ENCODE results near the gene ERMP1.
"Not testable (repeated sequence)": the region's sequence is repeated elsewhere in the genome, so short reads cannot be mapped to it uniquely, and the experiment has no call there.

Gene ERMP1

GRCh38 chr9:5818424-5819142 is 14.3 kb downstream of the ERMP1 start:
- DNase-seq: no peak

GRCh38 chr9:5817862-5818261 is 15.1 kb downstream of the ERMP1 start:
- no peak for DNase-seq

GRCh38 chr9:5815461-5815860 is 17.5 kb downstream of the ERMP1 start:
- no peak for DNase-seq

- DNase-seq: no peak
Observed at GRCh38 chr9:5813824-5814223, 19.1 kb downstream of the ERMP1 start.

GRCh38 chr9:5811751-5812150 is 21.2 kb downstream of the ERMP1 start:
- no peak for DNase-seq

- DNase-seq: no peak
Observed at GRCh38 chr9:5805478-5805877, 27.4 kb downstream of the ERMP1 start.

- DNase-seq: no peak
Observed at GRCh38 chr9:5801739-5802113, 31.2 kb downstream of the ERMP1 start.

GRCh38 chr9:5800969-5801738 is 31.8 kb downstream of the ERMP1 start:
- DNase-seq: no peak

GRCh38 chr9:5800378-5800777 is 32.5 kb downstream of the ERMP1 start:
- DNase-seq: not testable (repeated sequence)

GRCh38 chr9:5799314-5799713 is 33.6 kb downstream of the ERMP1 start:
- DNase-seq: no peak

GRCh38 chr9:5798581-5798980 is 34.3 kb downstream of the ERMP1 start:
- no peak for DNase-seq

GRCh38 chr9:5796298-5796697 is 36.6 kb downstream of the ERMP1 start:
- DNase-seq: no peak

GRCh38 chr9:5793812-5794211 is 39.1 kb downstream of the ERMP1 start:
- DNase-seq: no peak

- DNase-seq: no peak
Observed at GRCh38 chr9:5791870-5792269, 41.0 kb downstream of the ERMP1 start.

GRCh38 chr9:5790923-5791322 is 42.0 kb downstream of the ERMP1 start:
- no peak for DNase-seq

- DNase-seq: no peak
Observed at GRCh38 chr9:5789489-5789888, 43.4 kb downstream of the ERMP1 start.

- DNase-seq: no peak
Observed at GRCh38 chr9:5787759-5788302, 45.1 kb downstream of the ERMP1 start.

- DNase-seq: no peak
Observed at GRCh38 chr9:5787220-5787619, 45.7 kb downstream of the ERMP1 start.

GRCh38 chr9:5786370-5787127 is 46.4 kb downstream of the ERMP1 start:
- no peak for DNase-seq

GRCh38 chr9:5784526-5785315 is 48.2 kb downstream of the ERMP1 start:
- no peak for DNase-seq

- no peak for DNase-seq
Observed at GRCh38 chr9:5783982-5784381, 48.9 kb downstream of the ERMP1 start.

- not testable (repeated sequence) for DNase-seq
Observed at GRCh38 chr9:5783420-5783819, 49.5 kb downstream of the ERMP1 start.

Measured in NCI-H2081 treated with DMSO at 0.1 percent for 48 hours (cell line).